RWPE2 (cell line): Measurements from ENCODE around the gene SSH2.
"Not testable (repeated sequence)": the region's sequence is repeated elsewhere in the genome, so short reads cannot be mapped to it uniquely, and the experiment has no call there.

Source experiments
- ATAC-seq: fragments of 200-7000 bp; cut with Tn5 transposase; 3 replicates; pipeline ENCODE4 v1.9.1; 2021; ENCODE audit warnings: low read depth
- DNase-seq: peaks from one replicate; pipeline ENCODE4 v3.0.0-alpha.2; 2020; ENCODE audit warnings: low spot score
- H3K27ac ChIP-seq: fragments of 450-650 bp; 2 replicates; pipeline ENCODE4 v1.5.1; 2017; ENCODE audit warnings: mild to moderate bottlenecking; ENCODE audit not compliant: poor library complexity, severe bottlenecking
- H3K27me3 ChIP-seq: fragments of 250-450 bp; sonication (Bioruptor Pico); 2 replicates; pipeline ENCODE4 v1.5.1; 2021; ENCODE audit warnings: mild to moderate bottlenecking, moderate library complexity; ENCODE audit not compliant: insufficient read depth, poor library complexity, severe bottlenecking
- H3K36me3 ChIP-seq: fragments of 250-450 bp; sonication (Bioruptor Pico); 2 replicates; pipeline ENCODE4 v1.5.1; 2020; ENCODE audit warnings: low read depth, mild to moderate bottlenecking, moderate library complexity
- H3K4me1 ChIP-seq: fragments of 250-450 bp; sonication (Bioruptor Pico); 2 replicates; pipeline ENCODE4 v1.5.1; 2021; ENCODE audit warnings: mild to moderate bottlenecking, moderate library complexity; ENCODE audit not compliant: insufficient read depth, poor library complexity, severe bottlenecking
- H3K4me3 ChIP-seq: fragments of 250-450 bp; sonication (Bioruptor Pico); 2 replicates; pipeline ENCODE4 v1.5.1; 2021; ENCODE audit warnings: mild to moderate bottlenecking, moderate library complexity; ENCODE audit not compliant: severe bottlenecking
- H3K9me3 ChIP-seq: fragments of 250-450 bp; sonication (Bioruptor Pico); 2 replicates; pipeline ENCODE4 v1.5.1; 2021; ENCODE audit warnings: mild to moderate bottlenecking, moderate library complexity; ENCODE audit not compliant: severe bottlenecking
- TF ChIP-seq, protein P1 (sequence below): fragments of 450-650 bp; IDR thresholded peaks from one replicate; pipeline ENCODE4 v1.5.1; 2017; ENCODE audit warnings: mild to moderate bottlenecking, moderate library complexity; ENCODE audit not compliant: poor library complexity, severe bottlenecking

The SSH2 gene

DNA sequence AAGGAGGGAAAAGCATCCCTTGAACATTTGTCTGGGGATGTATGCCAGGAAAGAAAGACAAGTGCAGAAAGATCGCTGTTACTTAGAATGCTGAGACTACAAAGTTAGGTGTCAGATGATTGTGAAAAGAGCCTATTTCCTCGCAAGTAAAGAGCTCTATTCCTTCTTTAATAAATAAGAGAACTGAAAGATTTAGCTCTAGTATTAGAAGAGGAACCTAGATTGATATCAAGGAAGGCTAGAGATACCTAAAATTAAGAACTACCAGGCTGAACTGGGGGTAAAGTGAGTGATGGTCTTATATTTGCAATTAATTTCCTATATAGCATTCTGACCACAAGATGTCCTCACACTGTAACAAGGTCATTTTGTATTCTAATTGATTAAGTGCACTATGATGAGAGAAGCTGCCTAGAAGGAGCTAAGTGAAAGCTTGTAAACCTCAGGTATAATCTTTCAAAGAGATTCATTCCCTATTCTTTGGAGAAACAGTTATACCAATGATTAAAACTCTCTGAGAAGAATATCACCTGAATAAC lies 62.3 kb downstream of the SSH2 start:
- H3K4me3 ChIP-seq: no peak overlapping the region
- H3K27ac ChIP-seq: no peak overlapping the region

DNA sequence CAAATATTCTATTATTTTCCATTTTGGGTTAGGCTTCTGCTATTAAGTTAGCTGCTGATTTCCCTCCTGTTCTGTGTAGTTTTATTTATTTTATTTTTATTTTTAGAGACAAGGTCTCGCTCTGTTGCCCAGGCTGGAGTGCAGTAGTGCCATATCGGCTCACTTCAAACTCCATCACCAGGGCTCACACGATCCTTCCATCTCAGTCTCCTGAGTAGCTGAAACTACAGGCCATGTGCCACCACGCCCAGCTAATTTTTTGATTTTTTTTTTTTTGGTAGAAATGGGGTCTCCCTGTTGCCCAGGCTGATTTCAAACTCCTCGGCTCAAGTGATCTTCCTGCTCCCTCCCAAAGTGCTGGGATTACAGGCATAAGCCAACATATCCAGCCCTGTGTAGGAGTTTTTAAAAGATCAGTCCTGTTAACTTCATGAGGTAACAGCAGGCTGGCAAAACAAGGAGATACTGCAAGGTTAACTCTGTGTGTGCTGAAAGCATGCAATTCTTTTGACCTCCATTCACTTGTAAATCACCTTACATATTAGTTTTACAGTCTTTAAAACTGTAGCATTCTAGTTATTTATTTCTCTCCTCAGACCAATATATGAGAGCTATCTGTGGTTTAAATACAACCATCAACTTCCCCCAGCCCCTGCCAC lies 63.2 kb downstream of the SSH2 start:
- no peaks in the 10 kb centered on the region for H3K4me1 ChIP-seq
- no peaks in the 10 kb centered on the region for H3K27me3 ChIP-seq
- no peak for ATAC-seq
- H3K9me3 ChIP-seq: no peaks in the 10 kb centered on the region
- H3K36me3 ChIP-seq: no peaks in the 10 kb centered on the region
- no peak for DNase-seq
- H3K4me3 ChIP-seq: no peak overlapping the region
- no peak overlapping the region for H3K27ac ChIP-seq
- TF ChIP-seq, protein P1, sequence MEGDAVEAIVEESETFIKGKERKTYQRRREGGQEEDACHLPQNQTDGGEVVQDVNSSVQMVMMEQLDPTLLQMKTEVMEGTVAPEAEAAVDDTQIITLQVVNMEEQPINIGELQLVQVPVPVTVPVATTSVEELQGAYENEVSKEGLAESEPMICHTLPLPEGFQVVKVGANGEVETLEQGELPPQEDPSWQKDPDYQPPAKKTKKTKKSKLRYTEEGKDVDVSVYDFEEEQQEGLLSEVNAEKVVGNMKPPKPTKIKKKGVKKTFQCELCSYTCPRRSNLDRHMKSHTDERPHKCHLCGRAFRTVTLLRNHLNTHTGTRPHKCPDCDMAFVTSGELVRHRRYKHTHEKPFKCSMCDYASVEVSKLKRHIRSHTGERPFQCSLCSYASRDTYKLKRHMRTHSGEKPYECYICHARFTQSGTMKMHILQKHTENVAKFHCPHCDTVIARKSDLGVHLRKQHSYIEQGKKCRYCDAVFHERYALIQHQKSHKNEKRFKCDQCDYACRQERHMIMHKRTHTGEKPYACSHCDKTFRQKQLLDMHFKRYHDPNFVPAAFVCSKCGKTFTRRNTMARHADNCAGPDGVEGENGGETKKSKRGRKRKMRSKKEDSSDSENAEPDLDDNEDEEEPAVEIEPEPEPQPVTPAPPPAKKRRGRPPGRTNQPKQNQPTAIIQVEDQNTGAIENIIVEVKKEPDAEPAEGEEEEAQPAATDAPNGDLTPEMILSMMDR: no peak

More for the DNA sequence above, 62.3 kb downstream of the SSH2 start:
- no peaks in the 10 kb centered on the region for H3K27me3 ChIP-seq
- no peaks in the 10 kb centered on the region for H3K9me3 ChIP-seq
- DNase-seq (no peak), ATAC-seq (no peak)
- TF ChIP-seq, protein P1: peak; percentile 59
- no peaks in the 10 kb centered on the region for H3K4me1 ChIP-seq
- H3K36me3 ChIP-seq: no peaks in the 10 kb centered on the region

DNA sequence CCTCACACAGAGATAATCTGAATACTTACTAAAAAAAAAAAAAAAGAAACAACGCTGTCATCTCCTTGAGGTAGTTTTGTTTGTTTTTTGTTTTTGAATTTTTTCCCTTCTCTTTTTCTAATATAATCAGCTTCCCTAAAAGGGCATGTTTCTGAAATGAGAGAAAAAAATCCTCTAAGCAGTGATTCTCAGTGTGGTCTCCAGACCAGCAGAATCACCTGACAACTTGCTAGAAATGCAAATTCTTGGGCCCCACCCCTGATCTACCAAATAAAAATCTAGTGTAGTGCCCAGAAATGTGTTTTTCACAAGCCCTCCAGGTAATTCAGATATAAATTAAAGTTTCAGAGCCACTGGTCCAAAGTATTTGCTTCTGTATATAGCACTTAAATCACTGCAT lies 65.4 kb downstream of the SSH2 start:
- no peak for ATAC-seq

DNA sequence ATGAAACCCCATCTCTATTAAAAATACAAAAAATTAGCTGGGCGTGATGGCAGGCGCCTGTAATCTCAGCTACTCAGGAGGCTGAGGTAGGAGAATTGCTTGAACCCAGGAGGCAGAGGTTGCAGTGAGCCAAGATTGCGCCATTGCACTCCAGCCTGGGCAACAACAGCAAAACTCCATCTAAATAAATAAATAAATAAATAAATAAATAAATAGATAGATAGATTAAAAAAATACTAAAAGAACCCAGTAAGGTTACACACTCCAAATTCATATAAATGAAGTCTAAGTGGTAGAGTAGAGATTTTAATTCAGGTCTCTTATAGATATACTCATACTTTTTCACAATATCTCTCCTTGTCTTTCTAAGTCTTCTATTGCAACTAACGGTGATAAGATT lies 65.9 kb downstream of the SSH2 start:
- not testable (repeated sequence) for H3K4me1 ChIP-seq, H3K27me3 ChIP-seq, H3K36me3 ChIP-seq, DNase-seq, ATAC-seq, H3K9me3 ChIP-seq, H3K4me3 ChIP-seq, H3K27ac ChIP-seq

More for the DNA sequence above, 65.4 kb downstream of the SSH2 start:
- H3K9me3 ChIP-seq: no peaks in the 10 kb centered on the region
- H3K27ac ChIP-seq: no peak overlapping the region
- H3K27me3 ChIP-seq: no peaks in the 10 kb centered on the region
- TF ChIP-seq, protein P1: no peak
- no peaks in the 10 kb centered on the region for H3K4me1 ChIP-seq
- no peak for DNase-seq
- H3K4me3 ChIP-seq: no peak overlapping the region
- no peaks in the 10 kb centered on the region for H3K36me3 ChIP-seq

DNA sequence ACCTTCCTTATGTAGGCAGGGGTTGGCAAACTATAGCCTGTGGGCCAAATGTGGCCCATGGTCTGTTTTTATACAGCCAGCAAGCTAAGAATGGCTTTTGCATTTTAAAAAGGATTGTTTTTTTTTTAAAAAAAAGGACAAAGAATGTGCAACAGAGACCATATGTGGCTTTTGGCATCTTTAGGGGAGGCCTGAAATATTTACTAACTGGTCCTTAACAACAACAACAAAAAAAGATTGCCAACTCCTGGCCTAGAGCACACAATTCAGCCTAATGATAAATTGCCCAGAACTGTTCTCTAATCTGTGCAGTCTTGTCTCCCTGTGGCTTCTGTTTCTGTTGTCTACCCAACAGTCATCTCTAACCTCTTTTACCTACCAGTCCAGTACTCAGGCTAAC lies 67.1 kb downstream of the SSH2 start:
- Histone ChIP-seq H3K9me3 (no peaks in the 10 kb centered on the region), H3K4me1 (no peaks in the 10 kb centered on the region), H3K27ac (no peak overlapping the region), H3K27me3 (no peaks in the 10 kb centered on the region), H3K36me3 (no peaks in the 10 kb centered on the region), H3K4me3 (no peak overlapping the region)
- no peak for ATAC-seq
- TF ChIP-seq, protein P1: no peak
- DNase-seq: no peak
